ENCODE data around the gene RPL3.

- TF ChIP-seq CTCF (conservative IDR thresholded peaks at IDR 0.05; ENCODE audit: low read depth, low read length) (no peak), EZH2 (IDR thresholded peaks at IDR 0.05; ENCODE audit: borderline replicate concordance, low read depth, low read length, poor library complexity, severe bottlenecking) (no peak)
These were observed 42.1 kb upstream of the RPL3 start for GRCh38 chr22:39361496-39361895.

All from A673 (cell line).